Kidney (tissue), 14 donors: Measurements from ENCODE around the gene PRRC2B. TPM values are rescaled to one million over a fixed set of nuclear protein-coding genes. Genes with fewer than 3 reads are reported as not detected.

ENCODE experiments used
- DNase-seq, 5 donors: peaks; one replicate each; pipeline ENCODE4 v3.0.0-alpha.2; 2013 to 2020
- FAIRE-seq: peaks from 2 replicates; lab custom pipeline; 2012; peaks lifted over from hg19 to GRCh38; lab: Jason Lieb, UNC
- H3K27ac ChIP-seq, 2 donors: one replicate each; pipeline ENCODE4 v1.7.0; 2013; ENCODE audit warnings: low read depth in 2 of 2, low read length in 2 of 2, inconsistent platforms in 1 of 2
- H3K27me3 ChIP-seq: one replicate; pipeline ENCODE4 v1.7.1; 2013; ENCODE audit warnings: low read length, inconsistent platforms; ENCODE audit not compliant: control insufficient read depth, insufficient read depth
- H3K36me3 ChIP-seq, 3 donors: one replicate each; pipeline versions ENCODE4 v1.7.0 to v1.7.1; 2013; ENCODE audit warnings: low read length in 3 of 3, control low read depth in 1 of 3, inconsistent platforms in 1 of 3; ENCODE audit not compliant: insufficient read depth in 3 of 3, control insufficient read depth in 2 of 3
- H3K4me1 ChIP-seq, 3 donors: one replicate each; pipeline versions ENCODE4 v1.7.0 to v1.7.1; 2013; ENCODE audit warnings: low read length in 3 of 3, inconsistent platforms in 1 of 3, low read depth in 1 of 3; ENCODE audit not compliant: control insufficient read depth in 2 of 3, insufficient read depth in 2 of 3
- H3K4me3 ChIP-seq, 3 donors: one replicate each; pipeline versions ENCODE4 v1.7.0 to v1.8.1; 2013; ENCODE audit warnings: low read length in 3 of 3, control low read depth in 1 of 3, inconsistent platforms in 1 of 3
- H3K9ac ChIP-seq, 3 donors: one replicate each; pipeline versions ENCODE4 v1.7.0 to v1.7.1; 2013; ENCODE audit warnings: low read length in 3 of 3, control low read depth in 1 of 3, inconsistent platforms in 1 of 3
- H3K9me3 ChIP-seq, 3 donors: one replicate each; pipeline versions ENCODE4 v1.7.0 to v1.7.1; 2013; ENCODE audit warnings: low read length in 3 of 3, control low read depth in 1 of 3, inconsistent platforms in 1 of 3; ENCODE audit not compliant: control insufficient read depth in 2 of 3, insufficient read depth in 1 of 3
- intact Hi-C: fragments of 100-400 bp; cut with DNase I; formaldehyde crosslinking; loops from one replicate; pipeline ENCODE4 v1.11.1; 2022
- polyA plus RNA-seq: library from polyadenylated mRNA; stranded (reverse); fragments of 350-450 nt; fragmentation: Illumina TruSeq; extraction: RNeasy Lipid Tissue Mini Kit (QIAGEN cat#74804); gene quantifications from one replicate; pipeline ENCODE4 v1.2.3, GENCODE V29; 2014; ENCODE audit warnings: low read depth, low replicate concordance; ENCODE audit not compliant: insufficient read depth
- total RNA-seq: library from RNA; stranded (reverse); fragmentation: NEBNext Ultra II Directional; extraction: Animal tissue kit (Norgen Biotek cat#: 25700); gene quantifications from one replicate; pipeline ENCODE4 v1.2.1, GENCODE V29; 2021
- TF ChIP-seq, protein P1 (sequence below): IDR thresholded peaks from 3 replicates; pipeline ENCODE4 v1.5.1; 2012; ENCODE audit warnings: mild to moderate bottlenecking, moderate library complexity, borderline replicate concordance; ENCODE audit not compliant: insufficient read depth; ENCODE audit errors: extremely low read depth
- donor health status: control.
- donor health status: control.
- donor health status: control.
- donor health status: control.
- donor health status: control.
- donor health status: DM: yes; HTN: yes; CAD: no.
- donor health status: Normal renal cell carcinoma (clear cell type).

Gene PRRC2B
- total and polyA plus RNA-seq, 2 donors from 2014 or later, result 37.4 to 227 TPM

DNA sequence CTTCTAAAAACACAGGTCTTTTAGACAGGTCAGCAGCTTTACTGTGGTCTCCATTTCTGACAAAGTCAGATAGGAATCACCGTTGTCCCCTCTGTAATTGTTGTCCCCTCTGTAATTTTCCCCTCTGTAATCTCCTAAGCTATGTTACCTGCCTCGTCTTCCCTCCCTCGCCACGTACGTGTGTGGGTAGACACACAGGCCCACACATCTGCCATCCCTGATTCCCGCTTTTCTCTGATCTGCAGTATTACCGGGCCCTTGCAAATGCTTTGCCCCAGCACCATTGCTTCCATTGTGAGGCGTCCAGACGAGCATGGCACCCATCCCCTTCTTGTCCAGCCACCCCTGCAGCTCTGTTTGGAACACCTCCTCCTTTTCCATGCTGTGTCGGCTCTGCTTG lies 63.9 kb downstream of the PRRC2B start:
- FAIRE-seq, result no peak
- intact Hi-C loops, result no loop called here
- no peaks in the 10 kb centered on the region for H3K4me1 ChIP-seq
- H3K4me3 ChIP-seq, result no peak overlapping the region
- H3K36me3 ChIP-seq, result peaks cover 24 to 56% (median 34%) of the 10 kb centered on the region in 3 donors
- no peak for DNase-seq
- no peaks in the 10 kb centered on the region for H3K9me3 ChIP-seq
- no peak overlapping the region for H3K9ac ChIP-seq
- H3K27me3 ChIP-seq, result no peaks in the 10 kb centered on the region
- TF ChIP-seq, protein P1, sequence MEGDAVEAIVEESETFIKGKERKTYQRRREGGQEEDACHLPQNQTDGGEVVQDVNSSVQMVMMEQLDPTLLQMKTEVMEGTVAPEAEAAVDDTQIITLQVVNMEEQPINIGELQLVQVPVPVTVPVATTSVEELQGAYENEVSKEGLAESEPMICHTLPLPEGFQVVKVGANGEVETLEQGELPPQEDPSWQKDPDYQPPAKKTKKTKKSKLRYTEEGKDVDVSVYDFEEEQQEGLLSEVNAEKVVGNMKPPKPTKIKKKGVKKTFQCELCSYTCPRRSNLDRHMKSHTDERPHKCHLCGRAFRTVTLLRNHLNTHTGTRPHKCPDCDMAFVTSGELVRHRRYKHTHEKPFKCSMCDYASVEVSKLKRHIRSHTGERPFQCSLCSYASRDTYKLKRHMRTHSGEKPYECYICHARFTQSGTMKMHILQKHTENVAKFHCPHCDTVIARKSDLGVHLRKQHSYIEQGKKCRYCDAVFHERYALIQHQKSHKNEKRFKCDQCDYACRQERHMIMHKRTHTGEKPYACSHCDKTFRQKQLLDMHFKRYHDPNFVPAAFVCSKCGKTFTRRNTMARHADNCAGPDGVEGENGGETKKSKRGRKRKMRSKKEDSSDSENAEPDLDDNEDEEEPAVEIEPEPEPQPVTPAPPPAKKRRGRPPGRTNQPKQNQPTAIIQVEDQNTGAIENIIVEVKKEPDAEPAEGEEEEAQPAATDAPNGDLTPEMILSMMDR, result no peak
- H3K27ac ChIP-seq, result no peak overlapping the region

DNA sequence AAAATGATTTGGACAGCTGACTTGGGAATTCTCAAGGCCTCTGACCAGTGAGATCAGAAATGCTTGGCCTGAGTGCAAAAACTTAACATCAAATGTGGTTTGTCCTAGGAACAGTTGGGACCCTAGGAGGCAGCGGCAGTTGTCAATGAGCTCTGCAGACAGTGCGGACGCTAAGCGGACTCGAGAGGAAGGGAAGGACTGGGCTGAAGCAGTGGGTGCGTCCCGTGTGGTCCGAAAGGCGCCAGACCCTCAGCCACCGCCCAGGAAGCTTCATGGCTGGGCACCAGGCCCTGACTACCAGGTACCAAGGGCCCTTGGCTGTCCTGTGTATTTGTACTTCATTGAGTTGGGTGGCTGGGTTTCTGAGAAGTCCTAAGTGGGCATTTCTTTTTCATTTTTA lies 65.2 kb downstream of the PRRC2B start:
- FAIRE-seq (no peak), DNase-seq (no peak)
- H3K27me3 ChIP-seq, result no peaks in the 10 kb centered on the region
- no peaks in the 10 kb centered on the region for H3K9me3 ChIP-seq
- intact Hi-C loops, result no loop called here
- peaks cover 20 to 64% (median 34%) of the 10 kb centered on the region in 3 donors for H3K36me3 ChIP-seq
- no peak overlapping the region for H3K4me3 ChIP-seq
- H3K9ac ChIP-seq, result no peak overlapping the region
- H3K4me1 ChIP-seq, result no peaks in the 10 kb centered on the region
- TF ChIP-seq, protein P1, result no peak
- H3K27ac ChIP-seq, result no peak overlapping the region

DNA sequence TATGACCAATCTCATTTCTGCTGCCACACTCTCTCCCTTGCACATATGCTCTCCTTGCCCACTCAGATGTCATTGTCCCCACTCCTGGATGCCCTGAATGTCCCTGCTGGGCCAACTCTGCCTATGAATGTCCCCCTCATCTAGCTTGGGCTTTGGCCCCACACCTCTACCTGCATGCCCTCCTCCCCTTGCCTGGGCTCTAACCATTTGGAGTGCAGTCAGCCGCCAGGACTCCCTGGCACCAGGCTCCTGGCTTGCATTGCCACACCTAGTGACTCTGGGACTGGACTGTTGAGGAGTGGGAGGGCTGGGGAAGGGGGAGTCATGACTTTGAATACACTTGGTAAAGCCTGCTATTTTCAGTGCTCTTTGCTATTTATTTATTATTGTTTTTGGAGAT lies 67.3 kb downstream of the PRRC2B start:
- FAIRE-seq, result no peak
- Histone ChIP-seq H3K4me1 (no peaks in the 10 kb centered on the region), H3K36me3 (peaks cover 16 to 72% (median 38%) of the 10 kb centered on the region in 3 donors), H3K9ac (no peak overlapping the region), H3K27me3 (no peaks in the 10 kb centered on the region), H3K27ac (no peak overlapping the region), H3K9me3 (no peaks in the 10 kb centered on the region), H3K4me3 (no peak overlapping the region)
- DNase-seq, result no peak
- TF ChIP-seq, protein P1, result no peak
- intact Hi-C loops, result no loop called here

DNA sequence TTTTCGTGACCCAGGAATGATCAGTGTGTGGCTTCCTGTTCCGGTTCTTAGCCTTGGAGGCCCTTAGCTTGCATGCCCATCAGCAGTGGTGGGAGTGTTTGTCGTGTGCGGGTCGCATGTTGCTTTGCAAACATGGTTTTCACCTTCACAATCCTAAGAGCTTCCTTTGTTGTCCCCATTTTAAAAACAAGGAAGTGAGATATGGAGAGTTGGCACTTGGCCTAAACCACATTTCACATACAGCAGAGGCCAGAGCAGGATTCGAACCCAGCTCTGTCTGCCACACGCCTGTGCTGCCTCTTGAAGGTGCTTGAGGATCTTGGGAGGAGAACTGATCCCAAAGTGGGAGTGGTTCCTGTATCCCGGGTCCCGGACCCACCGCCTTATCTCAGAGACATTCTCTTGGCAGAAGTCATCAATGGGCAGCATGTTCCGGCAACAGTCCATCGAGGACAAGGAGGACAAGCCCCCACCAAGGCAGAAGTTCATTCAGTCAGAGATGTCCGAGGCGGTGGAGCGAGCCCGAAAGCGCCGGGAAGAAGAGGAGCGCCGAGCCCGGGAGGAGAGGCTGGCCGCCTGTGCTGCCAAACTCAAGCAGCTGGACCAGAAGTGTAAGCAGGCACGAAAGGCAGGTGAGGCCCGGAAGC lies 70.6 kb downstream of the PRRC2B start:
- Histone ChIP-seq H3K36me3 (peaks cover 16 to 63% (median 40%) of the 10 kb centered on the region in 3 donors), H3K9ac (no peak overlapping the region), H3K27ac (no peak overlapping the region), H3K4me1 (no peaks in the 10 kb centered on the region), H3K9me3 (no peaks in the 10 kb centered on the region), H3K4me3 (no peak overlapping the region), H3K27me3 (no peaks in the 10 kb centered on the region)
- DNase-seq, result no peak
- no peak for FAIRE-seq
- TF ChIP-seq, protein P1, result no peak
- intact Hi-C loops, result no loop called here
